ENCODE data around the gene BAZ2B. TPM values are rescaled to one million over a fixed set of nuclear protein-coding genes. Genes with fewer than 3 reads are reported as not detected.
"Not testable (repeated sequence)": the region's sequence is repeated elsewhere in the genome, so short reads cannot be mapped to it uniquely, and the experiment has no call there.

The BAZ2B gene
- total RNA-seq, 6 donors from 2014 or later: 59.4 to 233 (median 103) TPM

GRCh38 chr2:159538801-159539200 is 77.5 kb downstream of the BAZ2B start:
- 91 to 94% methylated on average over 3 of the region's 3 CpGs for WGBS, 2 donors
- Histone ChIP-seq H3K4me1 (no peaks in the 10 kb centered on the region), H3K4me3 (no peak overlapping the region), H3K27me3 (no peaks in the 10 kb centered on the region), H3K27ac (no peak overlapping the region), H3K9me3 (peaks cover 0 to 7% (median 0%) of the 10 kb centered on the region in 4 donors), H3K36me3 (peaks cover 0 to 12% (median 3%) of the 10 kb centered on the region in 4 donors)
- DNase-seq (no peak), ATAC-seq (ENCODE audit: low FRiP score in 2 of 2) (no peak)
- TF ChIP-seq POLR2AphosphoS5 (IDR thresholded peaks at IDR 0.05) (no peak), POLR2A (IDR thresholded peaks at IDR 0.05) (no peak), CTCF (IDR thresholded peaks at IDR 0.05) (no peak), EP300 (IDR thresholded peaks at IDR 0.05) (no peak)

GRCh38 chr2:159535261-159535660 is 81.1 kb downstream of the BAZ2B start:
- not testable (repeated sequence) for DNase-seq; H3K36me3 ChIP-seq; H3K27ac ChIP-seq; H3K9me3 ChIP-seq; H3K4me1 ChIP-seq; H3K27me3 ChIP-seq; H3K4me3 ChIP-seq; ATAC-seq (ENCODE audit: low FRiP score in 2 of 2)
- 88 to 92% methylated on average over 4 of the region's 4 CpGs for WGBS, 2 donors

- Histone ChIP-seq H3K9me3 (no peaks in the 10 kb centered on the region), H3K36me3 (no peaks in the 10 kb centered on the region), H3K4me1 (peaks cover 0 to 2% (median 0%) of the 10 kb centered on the region in 4 donors), H3K27ac (no peak overlapping the region), H3K4me3 (no peak overlapping the region), H3K27me3 (no peaks in the 10 kb centered on the region)
- TF ChIP-seq CTCF (IDR thresholded peaks at IDR 0.05): no peak
- no peak for TF ChIP-seq POLR2AphosphoS5 (IDR thresholded peaks at IDR 0.05)
- TF ChIP-seq POLR2A (IDR thresholded peaks at IDR 0.05): no peak
- TF ChIP-seq EP300 (IDR thresholded peaks at IDR 0.05): no peak
- DNase-seq (no peak), ATAC-seq (ENCODE audit: low FRiP score in 2 of 2) (no peak)
- 95 to 100% methylated on average over 1 of the region's 1 CpG for WGBS, 2 donors
These were observed 84.9 kb downstream of the BAZ2B start for GRCh38 chr2:159531475-159531874.

- ATAC-seq (ENCODE audit: low FRiP score in 2 of 2): no peak
- Histone ChIP-seq H3K27me3 (no peaks in the 10 kb centered on the region), H3K4me3 (no peak overlapping the region), H3K27ac (no peak overlapping the region), H3K4me1 (no peaks in the 10 kb centered on the region), H3K36me3 (no peaks in the 10 kb centered on the region), H3K9me3 (no peaks in the 10 kb centered on the region)
- no peak for DNase-seq
- 81 to 94% methylated on average over 1 of the region's 1 CpG for WGBS, 2 donors
- TF ChIP-seq POLR2A (IDR thresholded peaks at IDR 0.05) (no peak), CTCF (IDR thresholded peaks at IDR 0.05) (no peak), POLR2AphosphoS5 (IDR thresholded peaks at IDR 0.05) (no peak), EP300 (IDR thresholded peaks at IDR 0.05) (no peak)
These were observed 89.9 kb downstream of the BAZ2B start for GRCh38 chr2:159526433-159526832.

GRCh38 chr2:159525012-159525411 is 91.3 kb downstream of the BAZ2B start:
- WGBS, 2 donors: 98 to 99% methylated on average over 3 of the region's 3 CpGs
- TF ChIP-seq CTCF (IDR thresholded peaks at IDR 0.05) (no peak), POLR2AphosphoS5 (IDR thresholded peaks at IDR 0.05) (no peak), POLR2A (IDR thresholded peaks at IDR 0.05) (no peak), EP300 (IDR thresholded peaks at IDR 0.05) (no peak)

More at GRCh38 chr2:159525012-159525411, 91.3 kb downstream of the BAZ2B start:
- ATAC-seq (ENCODE audit: low FRiP score in 2 of 2) (no peak), DNase-seq (no peak)
- Histone ChIP-seq H3K27me3 (no peaks in the 10 kb centered on the region), H3K36me3 (no peaks in the 10 kb centered on the region), H3K4me1 (peaks cover 0 to 2% (median 0%) of the 10 kb centered on the region in 4 donors), H3K27ac (no peak overlapping the region), H3K4me3 (no peak overlapping the region), H3K9me3 (no peaks in the 10 kb centered on the region)
